Measurements from ENCODE around the gene RSBN1L. TPM values are rescaled to one million over a fixed set of nuclear protein-coding genes. Genes with fewer than 3 reads are reported as not detected.

RSBN1L gene
- total RNA-seq (10 to 100 TPM in 4 of 9 donors, 1 to 10 TPM in 5; 5.6 to 12.1 (median 9.9) TPM), polyA plus RNA-seq (1 to 10 TPM; 4.0 to 4.7 TPM)
- long read RNA-seq, donor 1, full-length matches to known transcripts: 3 of 9 reads
- long read RNA-seq, donor 1, partial matches to known transcripts: 6 of 9 reads
- long read RNA-seq, donor 1, other reads (novel, unspliced or antisense): 0 of 9 reads
- long read RNA-seq, donor 2, partial matches to known transcripts: 8 of 9 reads
- long read RNA-seq, donor 2, other reads (novel, unspliced or antisense): 1 of 9 reads
- long read RNA-seq, donor 3, full-length matches to known transcripts: 3 of 12 reads
- long read RNA-seq, donor 3, partial matches to known transcripts: 5 of 12 reads
- long read RNA-seq, donor 3, other reads (novel, unspliced or antisense): 4 of 12 reads

DNA sequence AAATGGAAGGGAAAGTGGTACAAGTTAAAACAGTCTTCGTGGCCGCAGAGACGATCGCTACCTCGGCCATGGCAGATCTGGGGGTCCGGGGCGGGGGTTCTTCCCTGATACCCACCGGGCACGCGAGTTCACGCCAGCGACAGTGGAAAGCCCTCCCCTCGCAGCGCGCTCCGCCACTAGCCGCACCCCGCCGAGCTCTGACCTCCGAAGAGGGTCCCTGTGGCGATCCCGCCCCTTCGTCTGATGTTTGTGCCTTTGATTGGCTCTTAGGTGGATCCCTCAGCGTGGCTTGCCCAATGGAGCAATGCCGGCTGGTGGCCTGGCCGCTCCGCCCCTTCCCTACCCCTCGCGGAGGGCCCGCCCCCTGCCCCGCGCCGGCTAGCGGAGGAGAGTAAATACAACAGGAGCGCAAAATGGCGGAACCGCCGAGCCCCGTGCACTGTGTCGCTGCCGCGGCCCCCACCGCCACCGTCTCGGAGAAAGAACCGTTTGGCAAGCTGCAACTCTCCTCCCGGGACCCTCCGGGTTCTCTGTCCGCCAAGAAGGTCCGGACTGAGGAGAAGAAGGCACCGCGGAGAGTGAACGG lies at the start of gene RSBN1L:
RSBN1L (plus strand) TSS at position 403 of the 586 bp plus-strand sequence; CDS start at position 414, 11 bp downstream.
- intact Hi-C loops (cut with DNase I): loop anchor here in 7 of 10 donors (1.0 to 10.0 kb wide), 7 partner anchors 39 to 103 kb away; partner anchors contain the start of genes PHTF2 (in 2 of the 7) and TMEM60 (in 2 of the 7)
- Histone ChIP-seq H3K27ac (peak within 1 kb of the TSS; percentile 88 to 98 (median 96)), H3K9me3 (no peaks in the 10 kb centered on the region), H3K4me3 (peak within 1 kb of the TSS; percentile 79 to 100 (median 97)), H3K4me1 (peaks cover 0 to 57% (median 34%) of the 10 kb centered on the region in 12 donors), H3K27me3 (no peaks in the 10 kb centered on the region), H3K36me3 (no peaks in the 10 kb centered on the region)
- TF ChIP-seq, protein P1, sequence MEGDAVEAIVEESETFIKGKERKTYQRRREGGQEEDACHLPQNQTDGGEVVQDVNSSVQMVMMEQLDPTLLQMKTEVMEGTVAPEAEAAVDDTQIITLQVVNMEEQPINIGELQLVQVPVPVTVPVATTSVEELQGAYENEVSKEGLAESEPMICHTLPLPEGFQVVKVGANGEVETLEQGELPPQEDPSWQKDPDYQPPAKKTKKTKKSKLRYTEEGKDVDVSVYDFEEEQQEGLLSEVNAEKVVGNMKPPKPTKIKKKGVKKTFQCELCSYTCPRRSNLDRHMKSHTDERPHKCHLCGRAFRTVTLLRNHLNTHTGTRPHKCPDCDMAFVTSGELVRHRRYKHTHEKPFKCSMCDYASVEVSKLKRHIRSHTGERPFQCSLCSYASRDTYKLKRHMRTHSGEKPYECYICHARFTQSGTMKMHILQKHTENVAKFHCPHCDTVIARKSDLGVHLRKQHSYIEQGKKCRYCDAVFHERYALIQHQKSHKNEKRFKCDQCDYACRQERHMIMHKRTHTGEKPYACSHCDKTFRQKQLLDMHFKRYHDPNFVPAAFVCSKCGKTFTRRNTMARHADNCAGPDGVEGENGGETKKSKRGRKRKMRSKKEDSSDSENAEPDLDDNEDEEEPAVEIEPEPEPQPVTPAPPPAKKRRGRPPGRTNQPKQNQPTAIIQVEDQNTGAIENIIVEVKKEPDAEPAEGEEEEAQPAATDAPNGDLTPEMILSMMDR (IDR thresholded peaks at IDR 0.05): peak in 9 of 12 donors; percentile 22 to 65 (median 46)
- TF ChIP-seq POLR2A (IDR thresholded peaks at IDR 0.05): peak; percentile 74 to 93
- 0 to 1% (median 0%) methylated on average over 39 to 53 of the region's 53 CpGs for WGBS, 4 donors
- peak; percentile 99 for DNase-seq
- peak; percentile 99 to 100 (median 99) for ATAC-seq

DNA sequence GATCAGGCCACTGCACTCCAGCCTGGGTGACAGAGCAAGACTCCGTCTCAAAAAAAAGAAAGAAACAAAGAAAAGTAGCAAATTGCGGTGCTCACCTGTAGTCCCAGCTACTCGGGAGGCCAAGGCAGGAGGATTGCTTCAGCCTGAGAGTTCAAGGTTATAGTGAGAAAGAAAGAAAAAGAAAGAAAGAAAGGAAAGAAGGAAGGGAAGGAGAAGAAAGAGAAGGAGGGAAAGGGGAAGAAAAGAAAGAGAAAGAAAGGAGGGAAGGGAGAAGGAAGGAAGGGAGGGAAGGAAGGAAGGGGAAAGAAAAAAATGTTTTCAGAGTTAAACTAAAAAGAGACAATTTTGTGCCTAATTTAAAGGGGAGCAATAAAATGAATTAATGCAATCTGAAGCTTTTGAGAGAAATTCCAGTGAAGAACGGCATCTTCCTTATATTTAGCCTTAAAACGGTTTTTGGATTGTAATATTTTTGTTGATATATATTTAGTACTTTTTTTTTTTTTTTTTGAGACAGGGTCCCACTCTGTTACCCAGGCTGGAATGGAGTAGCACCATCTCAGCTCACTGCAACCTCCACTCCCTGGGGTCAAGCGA lies 47.4 kb upstream of the RSBN1L start:
- H3K4me3 ChIP-seq: no peak overlapping the region
- TF ChIP-seq POLR2A (IDR thresholded peaks at IDR 0.05): no peak
- TF ChIP-seq, protein P1 (IDR thresholded peaks at IDR 0.05): no peak
- WGBS, 4 donors: 93 to 98% (median 96%) methylated on average over 6 of the region's 6 CpGs
- no peaks in the 10 kb centered on the region for H3K9me3 ChIP-seq
- DNase-seq (no peak), ATAC-seq (no peak)
- H3K27ac ChIP-seq: no peak overlapping the region
- H3K4me1 ChIP-seq: peaks cover 0 to 11% (median 0%) of the 10 kb centered on the region in 12 donors
- H3K27me3 ChIP-seq: no peaks in the 10 kb centered on the region
- H3K36me3 ChIP-seq: peaks cover 0 to 70% (median 46%) of the 10 kb centered on the region in 9 donors
- intact Hi-C loops (cut with DNase I): loop anchor here in 1 of 10 donors (10.0 kb wide), 1 partner anchor 204 kb away; no protein-coding TSS in a partner anchor

DNA sequence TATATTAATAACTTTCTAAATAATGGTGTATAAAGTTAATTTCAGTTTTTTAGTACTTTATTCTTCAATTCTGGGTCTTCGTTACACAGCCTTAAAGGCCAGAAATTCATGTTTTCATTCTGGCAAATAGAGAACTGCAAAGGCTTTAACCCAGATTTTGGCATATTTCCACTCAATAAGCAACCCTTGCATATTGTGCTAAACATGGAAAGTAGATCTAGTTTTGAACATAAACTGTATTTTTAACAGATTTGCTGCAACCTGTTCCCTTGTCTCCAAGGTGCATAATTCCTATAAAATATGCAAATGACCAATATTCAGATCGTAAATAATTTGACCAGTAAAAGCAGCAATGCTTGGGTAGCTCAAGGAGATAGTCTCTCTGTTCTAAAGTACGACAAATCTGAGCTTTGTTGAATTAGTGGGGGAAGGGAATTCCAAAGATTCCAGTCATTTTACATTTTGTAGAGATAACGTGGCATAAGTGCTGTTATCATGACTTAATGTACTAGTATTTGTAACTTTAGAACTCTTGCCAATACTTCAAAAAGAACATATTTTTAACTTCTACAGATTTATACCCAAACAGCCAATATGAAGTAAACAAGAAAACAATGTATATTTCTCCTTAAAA lies 46.4 kb upstream of the RSBN1L start:
- no peak overlapping the region for H3K27ac ChIP-seq
- TF ChIP-seq POLR2A (IDR thresholded peaks at IDR 0.05): no peak
- TF ChIP-seq, protein P1 (IDR thresholded peaks at IDR 0.05): no peak
- ATAC-seq (no peak), DNase-seq (no peak)
- peaks cover 0 to 11% (median 0%) of the 10 kb centered on the region in 12 donors for H3K4me1 ChIP-seq
- H3K9me3 ChIP-seq: no peaks in the 10 kb centered on the region
- H3K4me3 ChIP-seq: no peak overlapping the region
- intact Hi-C loops (cut with DNase I): loop anchor here in 7 of 10 donors (2.0 to 10.0 kb wide), 7 partner anchors 107 to 375 kb away; no protein-coding TSS in a partner anchor
- no peaks in the 10 kb centered on the region for H3K27me3 ChIP-seq
- WGBS, 4 donors: 51 to 63% (median 59%) methylated on average over 4 of the region's 4 CpGs
- peaks cover 0 to 68% (median 36%) of the 10 kb centered on the region in 9 donors for H3K36me3 ChIP-seq
